CD4-positive, alpha-beta T cell treated with Interleukin-10 for 1 hour (primary cell): ENCODE results near the gene SPEN.
"Not testable (repeated sequence)": the region's sequence is repeated elsewhere in the genome, so short reads cannot be mapped to it uniquely, and the experiment has no call there.

Experiments used
- DNase-seq: peaks from one replicate; pipeline ENCODE4 v3.0.0-alpha.2; 2020

The SPEN gene

DNA sequence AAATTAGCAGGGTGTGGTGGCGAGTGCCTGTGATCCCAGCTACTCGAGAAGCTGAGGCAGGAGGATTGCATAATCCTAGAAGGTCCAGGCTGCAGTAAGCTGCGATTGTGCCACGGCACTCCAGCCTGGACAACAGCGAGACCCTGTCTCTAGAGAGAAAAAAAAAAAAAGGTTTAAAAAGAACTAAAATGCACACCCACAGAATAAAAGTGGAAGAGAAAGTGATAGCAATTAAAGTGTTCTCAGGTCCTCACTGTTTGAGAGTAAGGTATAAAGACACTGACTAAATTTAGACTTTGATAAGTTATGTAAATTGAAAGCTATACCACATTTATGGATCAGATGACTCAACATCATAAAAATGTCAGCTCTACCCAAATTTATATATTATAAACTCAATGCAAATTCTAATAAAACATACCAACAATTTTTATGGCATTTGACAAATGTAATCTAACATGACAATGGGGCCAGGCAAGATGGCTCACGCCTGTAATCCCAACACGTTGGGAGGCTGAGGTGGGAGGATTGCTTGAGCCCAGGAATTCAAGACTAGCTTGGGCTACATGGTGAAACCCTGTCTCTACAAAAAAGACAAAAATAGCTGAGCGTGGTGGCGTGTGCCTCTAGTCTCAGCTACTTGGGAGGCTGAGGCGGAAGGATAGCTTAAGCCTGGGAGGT is 116.6 kb downstream of the SPEN start:
- no peak for DNase-seq

- DNase-seq = no peak
These were observed 117.8 kb downstream of the SPEN start for GRCh38 chr1:15965228-15965767.

DNA sequence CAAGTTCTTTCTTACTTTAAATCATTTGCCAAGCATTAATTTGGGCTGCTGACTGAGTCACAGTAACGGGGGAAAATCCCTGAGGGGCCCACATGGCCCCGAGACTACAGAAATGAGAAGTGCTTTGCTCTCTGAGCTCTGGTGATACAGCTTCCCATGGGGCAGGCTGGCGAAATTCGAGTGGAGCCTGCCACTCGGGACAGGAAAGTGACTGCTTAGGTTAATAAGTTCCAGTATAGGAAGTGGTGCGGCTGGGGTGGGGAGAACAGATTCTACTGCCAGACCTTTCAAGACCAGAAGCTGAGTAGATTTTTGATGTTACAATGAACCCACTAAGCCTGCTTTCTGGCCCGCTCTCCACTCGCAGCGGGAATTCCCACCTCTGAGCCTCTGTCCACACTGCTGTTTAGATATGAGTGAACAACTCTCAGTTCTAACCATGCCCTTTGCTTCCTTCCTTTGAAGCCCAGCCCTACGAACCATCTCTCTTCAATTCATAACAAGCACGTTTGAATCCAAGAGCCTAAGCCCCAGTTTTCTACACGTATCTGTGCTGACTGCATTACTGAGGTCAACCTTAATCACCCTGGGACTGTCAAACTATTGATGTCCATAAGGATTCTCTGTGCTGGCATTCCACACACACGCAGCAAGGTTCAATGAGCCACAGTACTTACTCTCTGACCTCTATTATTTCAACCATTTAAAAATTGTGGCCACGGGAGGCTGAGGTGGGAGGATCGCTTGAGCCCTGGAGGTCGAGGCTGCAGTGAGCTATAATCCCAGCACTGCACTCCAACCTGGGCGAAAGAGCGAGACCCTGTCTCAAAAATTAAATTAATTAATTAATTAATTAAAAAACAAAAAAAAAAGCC is 118.8 kb downstream of the SPEN start:
- DNase-seq = peak; percentile 67

DNA sequence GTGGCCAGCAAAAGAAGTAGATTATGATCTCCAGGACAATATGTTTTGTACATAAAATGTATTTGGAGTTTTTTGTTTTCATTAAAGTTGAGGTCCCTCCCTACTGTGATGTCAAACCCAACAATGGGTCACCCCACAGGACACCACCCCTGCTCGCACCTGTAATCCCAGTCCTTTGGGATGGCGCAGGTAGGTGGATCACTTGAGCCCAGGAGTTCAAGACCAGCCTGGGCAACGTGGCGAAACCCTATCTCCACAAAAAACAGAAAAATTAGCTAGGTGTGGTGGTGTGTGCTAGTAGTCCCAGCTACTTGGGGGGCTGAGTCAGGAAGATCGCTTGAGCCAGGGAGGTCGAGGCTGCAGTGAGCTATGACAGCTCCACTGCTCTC is 119.4 kb downstream of the SPEN start:
- no peak for DNase-seq

- DNase-seq = no peak
These were observed 120.7 kb downstream of the SPEN start for GRCh38 chr1:15968172-15968571.

DNA sequence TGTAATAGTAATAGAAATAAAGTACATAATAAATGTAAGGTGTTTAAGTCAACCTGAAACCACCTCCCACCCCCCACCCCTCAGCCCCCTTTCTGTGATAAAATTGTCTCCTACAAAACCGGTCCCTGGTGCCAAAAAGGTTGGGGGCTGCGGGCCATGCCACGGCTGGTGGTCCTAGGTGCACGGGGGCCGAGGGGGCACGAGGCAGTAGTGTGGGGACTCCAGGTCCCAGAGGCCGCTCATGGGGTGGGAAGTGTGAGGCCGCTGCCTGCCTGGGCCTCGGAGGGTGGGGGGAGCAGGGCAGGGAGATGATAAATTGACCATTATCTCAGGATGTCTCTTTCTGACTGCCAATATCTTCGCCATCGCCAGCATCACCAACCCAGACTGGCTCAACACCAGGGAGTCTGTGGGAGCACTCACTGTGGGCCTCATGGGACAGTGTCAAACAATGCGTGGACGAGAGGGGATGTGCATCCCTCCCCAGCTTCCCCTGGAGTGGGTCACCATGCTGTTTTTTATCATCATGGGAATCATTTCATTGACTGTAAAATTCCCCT is 121.9 kb downstream of the SPEN start:
- DNase-seq = no peak

GRCh38 chr1:15970911-15971310 is 123.4 kb downstream of the SPEN start:
- DNase-seq = no peak

GRCh38 chr1:15972409-15972808 is 124.9 kb downstream of the SPEN start:
- no peak for DNase-seq

GRCh38 chr1:15973772-15974171 is 126.3 kb downstream of the SPEN start:
- no peak for DNase-seq

DNA sequence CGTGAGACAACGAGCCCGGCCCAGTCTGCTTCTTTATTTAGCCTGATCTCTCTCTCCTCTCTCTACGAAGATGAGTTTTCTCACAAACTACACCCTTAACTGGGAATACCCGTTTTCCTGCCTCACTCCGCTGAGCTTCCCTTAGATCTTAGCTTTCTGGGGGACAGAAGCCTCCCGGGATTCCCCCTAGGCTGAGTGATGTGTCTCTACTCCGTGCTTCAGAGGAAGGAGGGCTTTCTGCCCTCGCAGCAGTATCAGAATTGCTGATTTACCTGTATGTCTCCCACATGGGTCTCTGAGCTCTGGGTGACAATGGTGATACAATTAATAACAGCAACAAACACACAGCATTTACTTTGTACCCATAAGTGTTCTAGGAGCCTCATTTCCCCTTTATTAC is 127.3 kb downstream of the SPEN start:
- DNase-seq = peak; percentile 28

DNA sequence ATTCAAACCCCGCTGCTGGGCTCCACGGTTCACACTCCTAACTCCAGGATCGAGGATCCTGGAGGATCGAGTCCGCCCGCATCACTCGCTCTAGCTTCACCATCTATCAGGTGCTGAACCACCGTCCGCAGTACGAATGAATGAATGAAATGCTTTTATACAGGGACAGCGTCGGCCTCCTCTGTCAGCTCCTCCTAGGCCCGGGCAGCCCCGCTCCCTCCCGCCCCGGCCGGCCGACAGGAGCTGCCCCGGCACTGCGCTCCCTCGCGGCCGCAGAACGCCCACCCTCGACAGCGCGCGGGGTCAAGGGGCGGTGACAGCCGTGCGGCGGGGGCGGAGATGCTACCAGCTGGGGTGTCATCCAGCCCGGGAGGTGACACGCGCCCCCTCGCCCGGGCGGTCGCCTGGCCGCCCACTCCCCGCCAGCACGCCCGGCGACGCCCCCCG is 127.9 kb downstream of the SPEN start:
- peak; percentile 77 for DNase-seq

GRCh38 chr1:15975805-15976680 is 128.5 kb downstream of the SPEN start, which contains the start of gene ZBTB17:
ZBTB17 (minus strand) TSS chr1:15976101; CDS start chr1:15948495, 27,606 bp downstream.
- DNase-seq = peak; percentile 96

DNA sequence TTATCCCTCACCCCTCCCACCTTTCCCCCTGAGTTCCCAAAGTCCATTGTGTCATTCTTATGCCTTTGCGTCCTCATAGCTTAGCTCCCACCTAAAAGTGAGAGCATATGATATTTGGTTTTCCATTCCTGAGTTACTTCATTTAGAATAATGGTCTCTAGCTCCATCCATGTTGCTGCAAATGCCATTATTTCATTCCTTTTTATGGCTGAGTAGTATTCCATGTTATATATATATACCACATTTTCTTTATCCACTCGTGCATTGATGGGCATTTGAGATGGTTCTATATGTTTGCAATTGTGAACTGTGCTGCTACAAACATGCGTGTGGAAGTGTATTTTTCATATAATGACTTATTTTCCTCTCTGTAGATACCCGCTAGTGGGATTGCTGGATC is 130.4 kb downstream of the SPEN start:
- DNase-seq = not testable (repeated sequence)

DNA sequence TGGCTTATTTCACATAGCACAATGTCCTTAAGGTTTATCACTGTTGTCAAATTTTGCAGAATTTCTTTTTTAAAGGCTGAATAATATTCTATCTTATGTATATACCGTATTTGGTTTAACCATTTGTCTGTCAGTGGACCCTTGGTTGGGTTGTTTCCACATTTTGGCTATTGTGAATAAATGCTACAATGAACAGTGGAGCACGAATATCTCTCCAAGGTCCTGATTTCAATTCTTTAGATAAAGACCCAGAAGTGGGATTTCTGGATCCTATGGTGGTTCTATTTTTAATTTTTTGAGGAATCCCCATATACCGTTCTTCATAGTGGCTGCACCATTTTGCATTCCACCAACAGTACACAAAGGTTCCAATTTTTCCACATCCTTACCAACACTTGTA is 134.2 kb downstream of the SPEN start:
- no peak for DNase-seq

- no peak for DNase-seq
These were observed 135.8 kb downstream of the SPEN start for GRCh38 chr1:15983275-15983674.

DNA sequence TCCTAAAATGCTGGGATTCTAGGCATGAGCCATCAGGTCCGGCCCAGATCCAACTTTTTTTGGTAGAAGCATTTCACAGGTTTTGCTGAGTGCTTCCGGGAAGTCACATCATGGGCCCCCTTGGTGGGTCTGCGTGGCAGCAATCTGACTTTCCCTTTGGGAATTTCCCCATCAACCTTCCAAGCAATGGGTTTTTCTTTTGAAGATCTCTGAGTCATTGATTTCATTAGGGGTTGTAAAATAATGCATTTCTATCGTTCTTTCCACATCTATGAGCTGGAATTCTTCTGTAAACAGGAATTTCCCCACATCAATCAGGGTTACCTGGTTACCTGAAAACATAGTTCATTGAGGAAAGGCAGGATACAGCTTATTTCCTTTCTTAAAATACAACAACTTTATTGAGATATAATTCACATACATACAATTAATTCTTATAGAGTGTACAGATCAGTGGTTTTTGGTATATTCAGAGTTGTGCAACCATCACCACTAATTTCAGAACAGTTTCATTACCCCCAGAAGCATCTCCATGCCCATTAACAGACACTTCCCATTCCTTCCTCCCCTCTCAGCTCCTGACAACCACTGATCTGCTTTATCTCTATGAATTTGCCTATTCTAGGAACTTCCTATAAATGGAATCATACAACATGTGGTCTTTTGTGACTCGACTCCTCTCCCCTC is 138.2 kb downstream of the SPEN start:
- DNase-seq = no peak

- no peak for DNase-seq
These were observed 141.6 kb downstream of the SPEN start for GRCh38 chr1:15988856-15989736.

GRCh38 chr1:15989776-15990175 is 142.3 kb downstream of the SPEN start:
- no peak for DNase-seq
